Measurements from ENCODE around the gene CD99L2. TPM values are rescaled to one million over a fixed set of nuclear protein-coding genes. Genes with fewer than 3 reads are reported as not detected.

The CD99L2 gene
- total and polyA plus RNA-seq, 2 donors (not counting 1 experiment from before 2014, with no cell fraction given), result 40.6 to 55.5 TPM

DNA sequence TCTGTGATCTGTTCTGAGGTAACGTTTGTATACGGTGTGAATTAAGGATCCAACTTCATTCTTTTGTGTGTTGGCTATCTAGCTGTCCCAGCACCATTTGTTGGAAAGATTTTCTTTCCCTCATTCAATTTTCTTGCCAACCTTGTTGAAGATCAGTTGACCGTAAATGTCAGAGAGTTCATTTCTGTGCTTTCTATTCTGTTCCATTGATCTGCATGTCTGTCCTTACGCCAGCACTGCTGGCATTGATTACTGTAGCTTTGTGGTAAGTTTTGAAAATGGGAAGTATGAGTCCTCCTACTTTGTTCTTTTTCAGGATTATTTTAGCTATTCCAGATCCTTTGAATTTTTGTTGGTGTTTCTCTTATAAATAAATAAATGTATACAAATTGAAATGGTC is 144.5 kb downstream of the CD99L2 start:
- H3K79me2 ChIP-seq (ENCODE audit: control insufficient read depth, insufficient read depth, low read length), result no peaks in the 10 kb centered on the region
- H3K9ac ChIP-seq (ENCODE audit: insufficient read depth, low read length), result no peak overlapping the region
- H3K4me1 ChIP-seq (ENCODE audit: control insufficient read depth, extremely low read depth, insufficient read depth, low read length), result no peaks in the 10 kb centered on the region
- no peak overlapping the region for H3K4me3 ChIP-seq (replicated peaks in 1 of 4; ENCODE audit: control extremely low read depth in 1 of 4, insufficient read depth in 1 of 4, low read depth in 3 of 4, low read length in 4 of 4)
- H3K27me3 ChIP-seq (ENCODE audit: control insufficient read depth, insufficient read depth, low read length), result no peaks in the 10 kb centered on the region
- no peak overlapping the region for H2AFZ ChIP-seq (ENCODE audit: low read length)
- H4K20me1 ChIP-seq (ENCODE audit: control insufficient read depth, extremely low read depth, insufficient read depth, low read length), result no peaks in the 10 kb centered on the region
- H3K36me3 ChIP-seq (ENCODE audit: control insufficient read depth, insufficient read depth, low read length), result peaks cover 2% of the 10 kb centered on the region
- H3K4me2 ChIP-seq (ENCODE audit: extremely low read depth, insufficient read depth, low read length), result no peak overlapping the region
- TF ChIP-seq, protein P1, sequence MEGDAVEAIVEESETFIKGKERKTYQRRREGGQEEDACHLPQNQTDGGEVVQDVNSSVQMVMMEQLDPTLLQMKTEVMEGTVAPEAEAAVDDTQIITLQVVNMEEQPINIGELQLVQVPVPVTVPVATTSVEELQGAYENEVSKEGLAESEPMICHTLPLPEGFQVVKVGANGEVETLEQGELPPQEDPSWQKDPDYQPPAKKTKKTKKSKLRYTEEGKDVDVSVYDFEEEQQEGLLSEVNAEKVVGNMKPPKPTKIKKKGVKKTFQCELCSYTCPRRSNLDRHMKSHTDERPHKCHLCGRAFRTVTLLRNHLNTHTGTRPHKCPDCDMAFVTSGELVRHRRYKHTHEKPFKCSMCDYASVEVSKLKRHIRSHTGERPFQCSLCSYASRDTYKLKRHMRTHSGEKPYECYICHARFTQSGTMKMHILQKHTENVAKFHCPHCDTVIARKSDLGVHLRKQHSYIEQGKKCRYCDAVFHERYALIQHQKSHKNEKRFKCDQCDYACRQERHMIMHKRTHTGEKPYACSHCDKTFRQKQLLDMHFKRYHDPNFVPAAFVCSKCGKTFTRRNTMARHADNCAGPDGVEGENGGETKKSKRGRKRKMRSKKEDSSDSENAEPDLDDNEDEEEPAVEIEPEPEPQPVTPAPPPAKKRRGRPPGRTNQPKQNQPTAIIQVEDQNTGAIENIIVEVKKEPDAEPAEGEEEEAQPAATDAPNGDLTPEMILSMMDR (conservative IDR thresholded peaks at IDR 0.05 in 1 of 2, IDR thresholded peaks at IDR 0.05 in 1 of 2; ENCODE audit: low read depth in 1 of 2, low read length in 2 of 2), result no peak
- no peak for TF ChIP-seq EZH2 (IDR thresholded peaks at IDR 0.05; ENCODE audit: low read length, missing control alignments)
- no peaks in the 10 kb centered on the region for H3K9me3 ChIP-seq (ENCODE audit: control insufficient read depth, insufficient read depth, low read depth, low read length)
- no peak for DNase-seq (ENCODE audit: low read depth in 2 of 2)
- H3K27ac ChIP-seq (ENCODE audit: insufficient read depth, low read length), result no peak overlapping the region

DNA sequence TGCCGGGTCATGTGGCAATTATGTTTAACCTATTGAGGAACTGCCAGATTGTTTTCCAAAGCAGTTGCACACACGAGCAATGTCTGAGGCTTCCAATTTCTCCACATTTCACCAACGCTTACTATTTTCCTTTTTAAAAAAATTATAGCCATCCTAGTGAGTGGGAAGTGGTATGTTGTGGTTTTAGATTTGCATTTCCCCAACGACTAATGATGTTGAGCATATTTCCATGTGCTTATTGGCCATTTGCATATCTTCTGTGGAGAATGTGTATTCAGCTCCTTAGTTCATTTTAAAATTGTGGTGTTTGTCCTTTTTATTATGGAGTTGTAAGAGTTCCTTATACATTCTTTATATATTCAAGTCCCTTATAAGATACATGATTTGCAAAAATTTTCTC is 145.1 kb downstream of the CD99L2 start:
- no peak for TF ChIP-seq EZH2 (IDR thresholded peaks at IDR 0.05; ENCODE audit: low read length, missing control alignments)
- TF ChIP-seq, protein P1 (conservative IDR thresholded peaks at IDR 0.05 in 1 of 2, IDR thresholded peaks at IDR 0.05 in 1 of 2; ENCODE audit: low read depth in 1 of 2, low read length in 2 of 2), result no peak
- DNase-seq (ENCODE audit: low read depth in 2 of 2), result peak in 1 of 2 donors; percentile 30
- H3K4me2 ChIP-seq (ENCODE audit: extremely low read depth, insufficient read depth, low read length), result no peak overlapping the region
- no peak overlapping the region for H3K9ac ChIP-seq (ENCODE audit: insufficient read depth, low read length)
- no peaks in the 10 kb centered on the region for H3K9me3 ChIP-seq (ENCODE audit: control insufficient read depth, insufficient read depth, low read depth, low read length)
- H3K27me3 ChIP-seq (ENCODE audit: control insufficient read depth, insufficient read depth, low read length), result no peaks in the 10 kb centered on the region
- H3K4me3 ChIP-seq (replicated peaks in 1 of 4; ENCODE audit: control extremely low read depth in 1 of 4, insufficient read depth in 1 of 4, low read depth in 3 of 4, low read length in 4 of 4), result no peak overlapping the region
- H3K27ac ChIP-seq (ENCODE audit: insufficient read depth, low read length), result no peak overlapping the region
- no peaks in the 10 kb centered on the region for H4K20me1 ChIP-seq (ENCODE audit: control insufficient read depth, extremely low read depth, insufficient read depth, low read length)
- no peaks in the 10 kb centered on the region for H3K4me1 ChIP-seq (ENCODE audit: control insufficient read depth, extremely low read depth, insufficient read depth, low read length)
- H2AFZ ChIP-seq (ENCODE audit: low read length), result no peak overlapping the region
- H3K79me2 ChIP-seq (ENCODE audit: control insufficient read depth, insufficient read depth, low read length), result no peaks in the 10 kb centered on the region
- peaks cover 2% of the 10 kb centered on the region for H3K36me3 ChIP-seq (ENCODE audit: control insufficient read depth, insufficient read depth, low read length)

DNA sequence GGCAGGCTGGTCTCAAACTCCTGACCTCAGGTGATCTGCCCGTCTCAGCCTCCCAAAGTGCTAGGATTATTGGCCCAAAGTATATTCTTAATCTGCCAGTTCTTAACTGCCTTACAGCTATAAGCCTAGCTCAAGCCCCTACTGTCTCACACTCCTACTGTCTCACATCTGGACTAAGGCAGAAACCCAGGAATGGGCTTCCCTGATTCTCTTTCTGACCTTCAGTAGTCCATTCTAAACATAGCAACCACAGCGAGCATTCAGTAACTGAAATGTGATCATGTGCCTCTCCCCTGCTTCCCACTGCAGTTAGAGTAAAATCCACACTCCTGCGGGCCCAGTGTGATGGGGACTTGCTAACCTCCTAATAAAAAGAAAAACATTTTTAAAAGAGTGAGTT is 146.3 kb downstream of the CD99L2 start:
- H3K27ac ChIP-seq (ENCODE audit: insufficient read depth, low read length), result no peak overlapping the region
- no peak for TF ChIP-seq EZH2 (IDR thresholded peaks at IDR 0.05; ENCODE audit: low read length, missing control alignments)
- TF ChIP-seq, protein P1 (conservative IDR thresholded peaks at IDR 0.05 in 1 of 2, IDR thresholded peaks at IDR 0.05 in 1 of 2; ENCODE audit: low read depth in 1 of 2, low read length in 2 of 2), result no peak
- no peak for DNase-seq (ENCODE audit: low read depth in 2 of 2)

More for the DNA sequence above, 146.3 kb downstream of the CD99L2 start:
- H3K4me3 ChIP-seq (replicated peaks in 1 of 4; ENCODE audit: control extremely low read depth in 1 of 4, insufficient read depth in 1 of 4, low read depth in 3 of 4, low read length in 4 of 4), result no peak overlapping the region
- H3K4me1 ChIP-seq (ENCODE audit: control insufficient read depth, extremely low read depth, insufficient read depth, low read length), result no peaks in the 10 kb centered on the region
- no peak overlapping the region for H3K9ac ChIP-seq (ENCODE audit: insufficient read depth, low read length)
- H3K4me2 ChIP-seq (ENCODE audit: extremely low read depth, insufficient read depth, low read length), result no peak overlapping the region
- no peaks in the 10 kb centered on the region for H3K27me3 ChIP-seq (ENCODE audit: control insufficient read depth, insufficient read depth, low read length)
- peaks cover 2% of the 10 kb centered on the region for H3K36me3 ChIP-seq (ENCODE audit: control insufficient read depth, insufficient read depth, low read length)
- no peaks in the 10 kb centered on the region for H3K79me2 ChIP-seq (ENCODE audit: control insufficient read depth, insufficient read depth, low read length)
- no peaks in the 10 kb centered on the region for H3K9me3 ChIP-seq (ENCODE audit: control insufficient read depth, insufficient read depth, low read depth, low read length)
- no peak overlapping the region for H2AFZ ChIP-seq (ENCODE audit: low read length)
- H4K20me1 ChIP-seq (ENCODE audit: control insufficient read depth, extremely low read depth, insufficient read depth, low read length), result no peaks in the 10 kb centered on the region
